H9 (cell line): ENCODE measurements around the gene GMNC. TPM values are rescaled to one million over a fixed set of nuclear protein-coding genes. Genes with fewer than 3 reads are reported as not detected.
A peak's percentile ranks its signal among the peaks of the same experiment; 100 is the strongest.

ENCODE experiments used
- DNase-seq: peaks from one replicate; pipeline ENCODE4 v3.0.0-alpha.2; 2017
- H2AFZ ChIP-seq: one replicate; pipeline ENCODE4 v1.6.1; 2013; ENCODE audit warnings: mild to moderate bottlenecking, low read length, control low read depth, moderate library complexity
- H2AK5ac ChIP-seq: 2 replicates; pipeline ENCODE4 v1.6.1; 2013; ENCODE audit warnings: low read length, control low read depth, mixed read lengths; ENCODE audit not compliant: insufficient read length
- H2BK120ac ChIP-seq: one replicate; pipeline ENCODE4 v1.6.1; 2013; ENCODE audit warnings: low read depth, mild to moderate bottlenecking, low read length, control low read depth, inconsistent platforms; ENCODE audit not compliant: poor library complexity, severe bottlenecking
- H2BK12ac ChIP-seq: 2 replicates; pipeline ENCODE4 v1.6.1; 2013; ENCODE audit warnings: low read length, control low read depth, mixed read lengths, low read depth; ENCODE audit not compliant: insufficient read length
- H2BK15ac ChIP-seq: 2 replicates; pipeline ENCODE4 v1.6.1; 2013; ENCODE audit warnings: low read depth, low read length, control low read depth
- H2BK20ac ChIP-seq: one replicate; pipeline ENCODE4 v1.6.1; 2013; ENCODE audit warnings: low read depth, mild to moderate bottlenecking, low read length, control low read depth, inconsistent platforms; ENCODE audit not compliant: poor library complexity, severe bottlenecking
- H2BK5ac ChIP-seq: 2 replicates; pipeline ENCODE4 v1.6.1; 2013; ENCODE audit warnings: low read length, control low read depth, mixed read lengths; ENCODE audit not compliant: insufficient read length
- H3K14ac ChIP-seq: 2 replicates; pipeline ENCODE4 v1.6.1; 2013; ENCODE audit warnings: low read length, control low read depth; ENCODE audit not compliant: insufficient read depth
- H3K18ac ChIP-seq: 2 replicates; pipeline ENCODE4 v1.6.1; 2013; ENCODE audit warnings: low read depth, mild to moderate bottlenecking, mixed read lengths, low read length, control low read depth; ENCODE audit not compliant: insufficient read length
- H3K23ac ChIP-seq: 2 replicates; pipeline ENCODE4 v1.6.1; 2013; ENCODE audit warnings: low read length, control low read depth, mixed read lengths, low read depth; ENCODE audit not compliant: insufficient read length
- H3K23me2 ChIP-seq: 2 replicates; pipeline ENCODE4 v1.6.1; 2013; ENCODE audit warnings: low read depth, mild to moderate bottlenecking, mixed read lengths, low read length, control low read depth; ENCODE audit not compliant: insufficient read length, poor library complexity, severe bottlenecking
- H3K27ac ChIP-seq: 2 replicates; pipeline ENCODE4 v1.5.1; 2013; ENCODE audit warnings: low read length, control low read depth, mixed read lengths, low read depth; ENCODE audit not compliant: insufficient read length
- H3K27me3 ChIP-seq: 2 replicates; pipeline ENCODE4 v1.6.1; 2013; ENCODE audit warnings: low read length, control low read depth, inconsistent platforms; ENCODE audit not compliant: insufficient read depth
- H3K4ac ChIP-seq: 2 replicates; pipeline ENCODE4 v1.6.1; 2013; ENCODE audit warnings: low read depth, mild to moderate bottlenecking, control low read depth, inconsistent platforms, low read length, moderate library complexity
- H3K4me1 ChIP-seq: 2 replicates; pipeline ENCODE4 v1.6.1; 2013; ENCODE audit warnings: low read length, control low read depth, inconsistent platforms; ENCODE audit not compliant: insufficient read depth
- H3K4me2 ChIP-seq: 2 replicates; pipeline ENCODE4 v1.6.1; 2013; ENCODE audit warnings: low read length, control low read depth, mixed read lengths; ENCODE audit not compliant: insufficient read length, insufficient read depth
- H3K56ac ChIP-seq: 2 replicates; pipeline ENCODE4 v1.6.1; 2013; ENCODE audit warnings: low read depth, mild to moderate bottlenecking, mixed read lengths, low read length, control low read depth; ENCODE audit not compliant: insufficient read length
- H3K79me1 ChIP-seq: 2 replicates; pipeline ENCODE4 v1.6.1; 2013; ENCODE audit warnings: low read depth, mild to moderate bottlenecking, moderate library complexity, low read length, control low read depth, inconsistent platforms; ENCODE audit not compliant: insufficient read depth, poor library complexity, severe bottlenecking
- H3K79me2 ChIP-seq: 2 replicates; pipeline ENCODE4 v1.6.1; 2013; ENCODE audit warnings: low read length, control low read depth, inconsistent platforms; ENCODE audit not compliant: insufficient read depth
- H3K9ac ChIP-seq: 2 replicates; pipeline ENCODE4 v1.6.1; 2013; ENCODE audit warnings: low read length, control low read depth, mixed read lengths; ENCODE audit not compliant: insufficient read length; ENCODE audit errors: extremely low read depth
- H3K9me3 ChIP-seq: one replicate; pipeline ENCODE4 v1.6.1; 2013; ENCODE audit warnings: low read depth, low read length, inconsistent platforms; ENCODE audit not compliant: control insufficient read depth
- H3T11ph ChIP-seq: one replicate; pipeline ENCODE4 v1.6.1; 2013; ENCODE audit warnings: mild to moderate bottlenecking, low read length, control low read depth, inconsistent platforms
- H4K20me1 ChIP-seq: one replicate; pipeline ENCODE4 v1.6.1; 2013; ENCODE audit not compliant: control insufficient read depth, insufficient read length, insufficient read depth
- H4K5ac ChIP-seq: 2 replicates; pipeline ENCODE4 v1.6.1; 2013; ENCODE audit warnings: low read depth, mild to moderate bottlenecking, mixed read lengths, low read length, control low read depth; ENCODE audit not compliant: insufficient read length
- H4K8ac ChIP-seq: replicated peaks from 2 replicates; pipeline ENCODE4 v1.6.1; 2013; ENCODE audit warnings: low read length, control low read depth, mixed read lengths, low read depth; ENCODE audit not compliant: insufficient read length
- H4K91ac ChIP-seq: 2 replicates; pipeline ENCODE4 v1.6.1; 2013; ENCODE audit warnings: low read depth, mild to moderate bottlenecking, moderate library complexity, mixed read lengths, low read length, control low read depth; ENCODE audit not compliant: insufficient read length
- H3K27ac Mint-ChIP-seq, 3 experiments: 2 replicates in 2 of 3; 3 replicates in 1 of 3; pipeline ENCODE4 v1.8.0; 2020 to 2021; ENCODE audit warnings: mixed read lengths in 3 of 3, mild to moderate bottlenecking in 1 of 3, moderate library complexity in 1 of 3
- H3K27me3 Mint-ChIP-seq: 2 replicates; pipeline ENCODE4 v1.8.0; 2021; ENCODE audit warnings: low read depth, mild to moderate bottlenecking, moderate library complexity, mixed read lengths
- H3K36me3 Mint-ChIP-seq, 3 experiments: 2 replicates in 2 of 3; 3 replicates in 1 of 3; pipeline ENCODE4 v1.8.0; 2020 to 2021; ENCODE audit warnings: low read depth in 3 of 3, mixed read lengths in 3 of 3; ENCODE audit not compliant: insufficient read depth in 1 of 3
- H3K4me1 Mint-ChIP-seq, 2 experiments: 2 replicates each; pipeline ENCODE4 v1.8.0; 2020; ENCODE audit warnings: mixed read lengths in 2 of 2
- H3K4me3 Mint-ChIP-seq, 2 experiments: 2 replicates in 1 of 2; 3 replicates in 1 of 2; pipeline ENCODE4 v1.8.0; 2020 to 2021; ENCODE audit warnings: mild to moderate bottlenecking in 2 of 2, mixed read lengths in 2 of 2, moderate library complexity in 1 of 2
- H3K9me3 Mint-ChIP-seq, 2 experiments: 2 replicates in 1 of 2; 3 replicates in 1 of 2; pipeline ENCODE4 v1.8.0; 2020; ENCODE audit warnings: mild to moderate bottlenecking in 2 of 2, mixed read lengths in 2 of 2, moderate library complexity in 1 of 2
- CTCF ChIP-seq: fragments of 200-600 bp; sonication (generic); conservative IDR thresholded peaks from 3 replicates; pipeline ENCODE4 v1.8.0; 2021; ENCODE audit warnings: antibody characterized with exemption, mild to moderate bottlenecking
- WGBS: extraction: QIAGEN DNeasy Blood & Tissue Kit; methylation state at CpG from one replicate; pipeline ENCODE4 v1.1.7; 2013; ENCODE audit warnings: missing lambda C conversion rate, low lambda C conversion rate, mixed read lengths; ENCODE audit not compliant: insufficient read length; ENCODE audit errors: extremely low coverage; 5-methylcytosine and 5-hydroxymethylcytosine counted together
- long read RNA-seq: library from polyadenylated mRNA; unstranded; transcript quantifications from one replicate; pipeline ENCODE4 v2.0.0, GENCODE V29; 2020
- total RNA-seq: library from RNA; stranded (reverse); gene quantifications from 2 replicates; pipeline ENCODE4 v1.2.1, GENCODE V29; 2021

The GMNC gene, protein sequence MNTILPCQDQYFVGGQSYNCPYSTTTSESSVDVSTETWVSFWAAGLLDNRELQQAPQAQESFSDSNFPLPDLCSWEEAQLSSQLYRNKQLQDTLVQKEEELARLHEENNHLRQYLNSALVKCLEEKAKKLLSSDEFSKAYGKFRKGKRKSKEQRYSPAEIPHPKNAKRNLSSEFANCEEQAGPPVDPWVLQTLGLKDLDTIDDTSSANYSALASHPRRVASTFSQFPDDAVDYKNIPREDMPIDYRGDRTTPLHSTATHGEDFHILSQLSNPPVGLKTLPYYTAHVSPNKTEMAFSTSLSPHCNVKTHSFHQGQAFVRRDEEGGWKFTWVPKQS
- not detected in 2 replicates for total RNA-seq
- long read RNA-seq, result 0 reads

DNA sequence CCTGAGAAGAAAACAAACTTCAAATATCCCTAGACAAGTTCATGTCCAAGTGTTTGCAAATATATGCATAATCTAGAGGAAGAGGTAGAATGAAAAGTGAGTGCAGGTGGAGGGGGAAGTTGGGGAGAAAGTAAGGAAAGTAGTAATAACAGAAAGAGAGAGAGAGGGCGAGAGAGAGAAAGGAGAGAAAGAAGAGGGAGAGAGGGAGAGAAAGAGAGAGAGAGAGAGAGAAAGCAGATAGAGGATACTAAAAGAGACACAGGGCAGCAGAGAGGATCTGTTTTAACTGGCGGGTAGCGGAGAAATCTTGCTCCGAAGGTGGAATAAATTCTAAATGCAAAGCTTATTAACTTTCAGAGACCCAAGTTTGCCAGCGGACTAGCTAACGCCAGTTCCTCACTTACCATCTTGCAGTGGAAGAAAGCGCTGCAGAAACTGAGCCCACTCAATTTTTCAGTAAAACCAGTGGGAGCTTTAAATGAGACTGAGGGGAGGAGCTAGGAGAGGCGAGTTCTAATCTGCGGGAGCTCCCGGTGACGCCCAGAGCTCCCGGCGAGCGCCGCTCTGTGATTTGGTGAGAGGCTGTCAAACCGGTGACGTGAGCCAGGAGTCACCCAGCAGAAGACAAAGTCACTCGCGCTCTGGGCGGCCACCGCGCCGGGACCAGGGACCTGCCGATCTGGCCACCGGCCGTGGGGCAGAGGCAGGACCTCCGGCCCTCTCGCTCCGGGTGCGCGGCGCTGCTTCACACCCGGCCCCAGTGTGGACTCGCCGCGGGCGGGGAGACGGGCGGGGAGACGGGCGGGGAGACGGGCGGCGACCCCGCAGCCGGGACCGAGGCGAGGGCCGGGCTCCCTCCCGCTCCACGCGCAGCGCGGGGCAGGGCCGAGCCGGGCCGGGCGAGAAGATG lies at the start of gene GMNC:
GMNC (minus strand) TSS at position 486 of the 910 bp plus-strand sequence; CDS start at position 407, 79 bp downstream.
- H3K4me1 Mint-ChIP-seq, result peaks cover 2 to 8% of the 10 kb centered on the region in 2 experiments; a peak in 1 of 4 replicates

More for the DNA sequence above, at the start of gene GMNC:
- Histone ChIP-seq H3K79me2 (no peaks in the 10 kb centered on the region), H3K9me3 (no peaks in the 10 kb centered on the region), H2AFZ (peak within 1 kb of the TSS; percentile 100), H3K56ac (no peak within 1 kb of the TSS), H4K91ac (no peak within 1 kb of the TSS), H2BK120ac (no peak within 1 kb of the TSS), H3K79me1 (no peaks in the 10 kb centered on the region), H3K27ac (no peak within 1 kb of the TSS), H2AK5ac (no peak within 1 kb of the TSS), H3K4me1 (no peaks in the 10 kb centered on the region), H3K4me2 (peak within 1 kb of the TSS; percentile 82), H4K5ac (no peak within 1 kb of the TSS), H2BK12ac (no peak within 1 kb of the TSS), H3K18ac (no peak within 1 kb of the TSS), H3K14ac (peak within 1 kb of the TSS; percentile 31; the same call in 1 of the 2 replicates), H3K4ac (no peak within 1 kb of the TSS), H3T11ph (no peak within 1 kb of the TSS), H3K23ac (no peak within 1 kb of the TSS), H3K23me2 (peaks cover 4% of the 10 kb centered on the region), H4K8ac (no peak within 1 kb of the TSS), H4K20me1 (no peaks in the 10 kb centered on the region), H2BK15ac (no peak within 1 kb of the TSS), H3K9ac (peak within 1 kb of the TSS; percentile 65), H3K27me3 (peaks cover 2% of the 10 kb centered on the region; the same call in 1 of the 2 replicates), H2BK20ac (no peak within 1 kb of the TSS), H2BK5ac (no peak within 1 kb of the TSS)
- Mint-ChIP-seq H3K9me3 (no peaks in the 10 kb centered on the region; a peak in 1 of 5 replicates), H3K27ac (no peak within 1 kb of the TSS; a peak in 2 of 7 replicates), H3K27me3 (peaks cover 56% of the 10 kb centered on the region), H3K36me3 (no peaks in the 10 kb centered on the region), H3K4me3 (peak within 1 kb of the TSS; percentile 76 to 95)
- TF ChIP-seq CTCF, result no peak
- peak; percentile 91 for DNase-seq
- 100% methylated on average over 1 of the region's 58 CpGs for WGBS
